NCI-H2107 (cell line): ENCODE results near the gene KCNK4.

ENCODE experiments used
- DNase-seq: peaks from one replicate; lab custom pipeline; 2025; lab: John Stamatoyannopoulos, UW

Gene KCNK4

GRCh38 chr11:64290352-64291261 lies 495 bp upstream of the KCNK4 start:
- no peak for DNase-seq

- DNase-seq, result no peak
Observed at GRCh38 chr11:64291752-64292459, 804 bp downstream of the KCNK4 start.

- no peak for DNase-seq
Observed at GRCh38 chr11:64292460-64293254, 1.6 kb downstream of the KCNK4 start.

- DNase-seq, result no peak
Observed at GRCh38 chr11:64294774-64295173, 3.7 kb downstream of the KCNK4 start.

GRCh38 chr11:64295760-64296159 lies 4.7 kb downstream of the KCNK4 start:
- no peak for DNase-seq

- no peak for DNase-seq
Observed at GRCh38 chr11:64296236-64296635, 5.1 kb downstream of the KCNK4 start.

GRCh38 chr11:64296830-64297698 lies 6.0 kb downstream of the KCNK4 start:
- no peak for DNase-seq

- no peak for DNase-seq
Observed at GRCh38 chr11:64297699-64298358, 6.7 kb downstream of the KCNK4 start.

GRCh38 chr11:64298966-64299846 lies 8.1 kb downstream of the KCNK4 start:
- no peak for DNase-seq

GRCh38 chr11:64299847-64300648 lies 8.9 kb downstream of the KCNK4 start, which contains the start of gene CATSPERZ:
CATSPERZ (plus strand) TSS chr11:64300358; CDS start chr11:64300411, 53 bp downstream.
- DNase-seq, result no peak

- no peak for DNase-seq
Observed at GRCh38 chr11:64303109-64304031, 12.3 kb downstream of the KCNK4 start.

- DNase-seq, result no peak
Observed at GRCh38 chr11:64304032-64304315, 12.9 kb downstream of the KCNK4 start.

GRCh38 chr11:64304316-64305072 lies 13.4 kb downstream of the KCNK4 start:
- DNase-seq, result peak; percentile 85

GRCh38 chr11:64305075-64305690 lies 14.1 kb downstream of the KCNK4 start, which contains the start of gene ESRRA:
ESRRA (plus strand) TSS chr11:64305524; CDS start chr11:64307180, 1,656 bp downstream.
- DNase-seq, result peak; percentile 96

GRCh38 chr11:64305691-64306562 lies 14.8 kb downstream of the KCNK4 start:
- DNase-seq, result no peak

GRCh38 chr11:64306563-64306875 lies 15.4 kb downstream of the KCNK4 start:
- DNase-seq, result no peak
